ENCODE results near the gene ITPRIPL1.
A peak's percentile ranks its signal among the peaks of the same experiment; 100 is the strongest.

GRCh38 chr2:96324721-96325040 lies 436 bp upstream of the ITPRIPL1 start:
- TF ChIP-seq CTCF (IDR thresholded peaks at IDR 0.05; ENCODE audit: control extremely low read depth in 1 of 3, insufficient read depth in 1 of 3, low read depth in 1 of 3, low read length in 3 of 3) (no peak), PHF8 (conservative IDR thresholded peaks at IDR 0.05; ENCODE audit: low read depth, low read length) (no peak), GABPA (IDR thresholded peaks at IDR 0.05; ENCODE audit: borderline replicate concordance, insufficient read depth, low read length) (0 out of 2 replicates have a peak, but pooled peaks have one; percentile 10), ATF3 (IDR thresholded peaks at IDR 0.05; ENCODE audit: insufficient read depth, low read depth, low read length) (no peak), RFX5 (IDR thresholded peaks at IDR 0.05; ENCODE audit: borderline replicate concordance, low read depth, low read length) (no peak), EP300 (IDR thresholded peaks at IDR 0.05; ENCODE audit: borderline replicate concordance in 1 of 2, low read depth in 2 of 2, low read length in 2 of 2) (no peak), CBX5 (IDR thresholded peaks at IDR 0.05; ENCODE audit: low read depth, low read length) (no peak), MAX (IDR thresholded peaks at IDR 0.05) (no peak), SP1 (IDR thresholded peaks at IDR 0.05; ENCODE audit: low read depth, low read length) (no peak), BRCA1 (IDR thresholded peaks at IDR 0.05; ENCODE audit: low read depth, low read length) (no peak), POLR2A (IDR thresholded peaks at IDR 0.05; ENCODE audit: control extremely low read depth in 1 of 2, low read depth in 2 of 2, low read length in 2 of 2) (no peak), SIX5 (IDR thresholded peaks at IDR 0.05; ENCODE audit: low read depth, low read length) (no peak)

Data from H1 (cell line).